IMR-90 (cell line): ENCODE data around the gene OR56B4. TPM values are rescaled to one million over a fixed set of nuclear protein-coding genes. Genes with fewer than 3 reads are reported as not detected.

Experiments used
- ATAC-seq: fragments of 200-7000 bp; cut with Tn5 transposase; 2 replicates; pipeline ENCODE4 v1.9.1; 2020; ENCODE audit warnings: low read depth, mild to moderate bottlenecking, moderate library complexity
- BruUV-seq: library from RNA; stranded (reverse); fragments of 400-500 nt; replicated peaks from 2 replicates; lab custom pipeline; 2021; lab: Mats Ljungman, UMichigan
- CTCF ChIA-PET: fragments of 300-600 bp; formaldehyde crosslinking; extraction: SDS; loops from one replicate; lab custom pipeline; 2021; ENCODE audit warnings: antibody characterized with exemption; lab: Yijun Ruan, JAX
- POLR2A ChIA-PET: fragments of 300-600 bp; sonication (Branson Sonifier 250); formaldehyde crosslinking; loops from one replicate; lab custom pipeline; 2022; ENCODE audit warnings: antibody characterized with exemption; ENCODE audit not compliant: unreplicated experiment; lab: Charles Lee
- DNase-seq: peaks from one replicate; pipeline ENCODE4 v3.0.0; 2013
- H2AFZ ChIP-seq: replicated peaks from 2 replicates; pipeline ENCODE3; 2013; ENCODE audit warnings: low read length, mild to moderate bottlenecking; ENCODE audit not compliant: poor library complexity
- H2AK5ac ChIP-seq: 2 replicates; pipeline ENCODE4 v1.6.1; 2013; ENCODE audit warnings: low read depth, low read length, inconsistent platforms
- H2AK9ac ChIP-seq: replicated peaks from 2 replicates; pipeline ENCODE3; 2013; ENCODE audit warnings: mild to moderate bottlenecking, low read depth, low read length, moderate library complexity; ENCODE audit not compliant: poor library complexity
- H2BK120ac ChIP-seq: 2 replicates; pipeline ENCODE4 v1.6.1; 2013; ENCODE audit warnings: low read depth, low read length, inconsistent platforms
- H2BK15ac ChIP-seq: 3 replicates; pipeline ENCODE4 v1.6.1; 2013; ENCODE audit warnings: low read depth, low read length, inconsistent platforms
- H2BK20ac ChIP-seq: 2 replicates; pipeline ENCODE4 v1.6.1; 2013; ENCODE audit warnings: low read depth, mild to moderate bottlenecking, inconsistent platforms, low read length, moderate library complexity
- H2BK5ac ChIP-seq: 2 replicates; pipeline ENCODE4 v1.6.1; 2013; ENCODE audit warnings: mild to moderate bottlenecking, low read depth, low read length, inconsistent platforms; ENCODE audit not compliant: poor library complexity, severe bottlenecking
- H3K14ac ChIP-seq: replicated peaks from 2 replicates; pipeline ENCODE4 v1.6.1; 2013; ENCODE audit warnings: low read depth, low read length, inconsistent platforms
- H3K18ac ChIP-seq: 2 replicates; pipeline ENCODE4 v1.6.1; 2013; ENCODE audit warnings: low read depth, low read length, control low read depth
- H3K23ac ChIP-seq: 2 replicates; pipeline ENCODE4 v1.6.1; 2013; ENCODE audit warnings: low read depth, low read length, inconsistent platforms
- H3K27ac ChIP-seq: 2 replicates; pipeline ENCODE4 v1.5.1; 2013; ENCODE audit warnings: mild to moderate bottlenecking, control low read depth, low read length; ENCODE audit not compliant: insufficient read depth
- H3K27me3 ChIP-seq: 2 replicates; pipeline ENCODE4 v1.6.1; 2013; ENCODE audit warnings: low read length; ENCODE audit not compliant: control insufficient read depth, insufficient read depth
- H3K36me3 ChIP-seq: 2 replicates; pipeline ENCODE4 v1.6.1; 2013; ENCODE audit warnings: low read length, mixed read lengths; ENCODE audit not compliant: control insufficient read depth, insufficient read depth
- H3K4ac ChIP-seq: 2 replicates; pipeline ENCODE4 v1.6.1; 2013; ENCODE audit warnings: low read depth, low read length, inconsistent platforms
- H3K4me1 ChIP-seq: 2 replicates; pipeline ENCODE4 v1.6.1; 2013; ENCODE audit warnings: low read length, mixed read lengths; ENCODE audit not compliant: control insufficient read depth, insufficient read depth
- H3K4me2 ChIP-seq: 2 replicates; pipeline ENCODE4 v1.6.1; 2013; ENCODE audit warnings: low read depth, mild to moderate bottlenecking, control low read depth, low read length, moderate library complexity
- H3K4me3 ChIP-seq: 2 replicates; pipeline ENCODE4 v1.5.1; 2013; ENCODE audit warnings: low read depth, mild to moderate bottlenecking, control low read depth, low read length, moderate library complexity; ENCODE audit not compliant: insufficient read depth
- H3K56ac ChIP-seq: 2 replicates; pipeline ENCODE4 v1.6.1; 2013; ENCODE audit warnings: low read length, inconsistent platforms; ENCODE audit not compliant: insufficient read depth; ENCODE audit errors: extremely low read depth
- H3K79me1 ChIP-seq, 2 experiments: 2 replicates each; pipeline ENCODE4 v1.6.1; 2013; ENCODE audit warnings: low read length in 2 of 2, inconsistent platforms in 1 of 2, low read depth in 1 of 2
- H3K9ac ChIP-seq: 2 replicates; pipeline ENCODE4 v1.6.1; 2013; ENCODE audit warnings: low read depth, low read length, control low read depth
- H3K9me1 ChIP-seq: 2 replicates; pipeline ENCODE4 v1.6.1; 2013; ENCODE audit warnings: low read length, inconsistent platforms; ENCODE audit not compliant: insufficient read depth
- H3K9me3 ChIP-seq: 2 replicates; pipeline ENCODE4 v1.6.1; 2013; ENCODE audit warnings: low read length; ENCODE audit not compliant: control insufficient read depth, insufficient read depth
- H4K20me1 ChIP-seq: 2 replicates; pipeline ENCODE4 v1.6.1; 2013; ENCODE audit warnings: low read length, inconsistent platforms; ENCODE audit not compliant: insufficient read depth
- H4K5ac ChIP-seq: 2 replicates; pipeline ENCODE4 v1.6.1; 2013; ENCODE audit warnings: mild to moderate bottlenecking, low read depth, low read length, control low read depth
- H4K8ac ChIP-seq, 2 experiments: 2 replicates each; pipeline ENCODE4 v1.6.1; 2013; ENCODE audit warnings: low read depth in 2 of 2, low read length in 2 of 2, control low read depth in 1 of 2, inconsistent platforms in 1 of 2
- H4K91ac ChIP-seq: 2 replicates; pipeline ENCODE4 v1.6.1; 2013; ENCODE audit warnings: low read depth, low read length, inconsistent platforms; ENCODE audit not compliant: insufficient read depth
- BHLHE40 ChIP-seq: fragments of 150-350 bp; IDR thresholded peaks from 2 replicates; pipeline ENCODE4 v1.6.1; 2016; ENCODE audit warnings: mild to moderate bottlenecking, low read depth, low read length
- RAD21 ChIP-seq: IDR thresholded peaks from 2 replicates; pipeline ENCODE4 v1.6.1; 2012; ENCODE audit warnings: low read length, improper control_type of control experiment
- WGBS, 2 experiments: methylation state at CpG; one replicate each; pipeline versions ENCODE4 v1.1.5 to v1.1.7; 2013; ENCODE audit warnings: missing lambda C conversion rate in 2 of 2; ENCODE audit not compliant: insufficient read length in 1 of 2; ENCODE audit errors: extremely low coverage in 2 of 2; 5-methylcytosine and 5-hydroxymethylcytosine counted together
- dilution Hi-C: fragments of 300-500 bp; cut with HindIII; formaldehyde crosslinking; loops from one replicate; pipeline ENCODE4 v1.14.3; 2018; ENCODE audit warnings: low sequenced_read_pairs; ENCODE audit not compliant: unreplicated experiment
- in situ Hi-C: fragments of 300-500 bp; cut with MboI; formaldehyde crosslinking; loops from 3 replicates; pipeline ENCODE4 v1.14.3; 2019; ENCODE audit warnings: low sequenced_read_pairs, inconsistent platforms, mixed read lengths
- intact Hi-C: fragments of 100-400 bp; cut with micrococcal nuclease; formaldehyde crosslinking; loops from 2 replicates; pipeline ENCODE4 v1.10.0; 2022
- polyA plus RNA-seq, 3 experiments: library from polyadenylated mRNA; depleted of rRNA; stranded (reverse); fragments of >200 nt; gene quantifications; 2 replicates each; pipeline ENCODE4 v1.2.3, GENCODE V29; 2012; ENCODE audit warnings: low replicate concordance in 1 of 3
- total RNA-seq: library from RNA; depleted of rRNA; stranded (reverse); fragments of >200 nt; gene quantifications from 2 replicates; pipeline ENCODE4 v1.2.3, GENCODE V29; 2012
- TF ChIP-seq, protein P1 (sequence below): fragments of 150-350 bp; IDR thresholded peaks from 2 replicates; pipeline ENCODE4 v1.6.1; 2017; ENCODE audit warnings: mild to moderate bottlenecking, antibody characterized with exemption, low read length, low read depth

Gene OR56B4
- total and polyA plus RNA-seq, 2 of the 4 experiments (the other 2 are of a cell fraction): not detected

DNA sequence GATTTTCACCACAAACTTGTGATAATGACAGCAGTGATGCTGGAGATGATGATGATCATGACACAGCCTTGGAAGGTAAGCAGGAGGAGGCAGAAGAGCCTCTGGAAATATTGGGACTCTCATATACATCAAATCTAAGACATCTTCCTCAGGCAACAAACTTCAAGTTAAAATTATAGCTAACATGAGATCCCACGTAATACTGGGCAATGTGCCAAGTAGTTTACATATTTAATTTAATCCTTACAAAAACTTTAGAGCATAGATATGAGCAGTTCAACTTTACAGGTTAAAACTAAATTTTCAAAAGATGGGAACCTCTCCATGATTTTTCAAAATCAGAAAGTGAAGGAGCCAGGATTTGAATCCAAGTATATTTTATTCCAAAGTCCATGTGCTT lies 43.6 kb downstream of the OR56B4 start:
- no peak for DNase-seq

More for the DNA sequence above, 43.6 kb downstream of the OR56B4 start:
- WGBS, 2 experiments: no CpG with 5 or more reads among the region's 1 CpG
- Histone ChIP-seq H2BK120ac (no peak overlapping the region), H3K23ac (no peak overlapping the region), H3K18ac (no peak overlapping the region), H3K27me3 (no peaks in the 10 kb centered on the region), H2BK20ac (no peak overlapping the region), H3K4me2 (no peak overlapping the region), H3K14ac (no peak overlapping the region), H3K4me1 (no peaks in the 10 kb centered on the region), H3K79me1 (no peaks in the 10 kb centered on the region), H2AK5ac (no peak overlapping the region), H3K9ac (no peak overlapping the region), H2BK15ac (no peak overlapping the region), H4K8ac (no peak overlapping the region), H4K20me1 (no peaks in the 10 kb centered on the region), H3K9me1 (no peaks in the 10 kb centered on the region), H4K5ac (no peak overlapping the region), H3K4ac (no peak overlapping the region), H2BK5ac (no peak overlapping the region), H2AFZ (no peak overlapping the region), H3K9me3 (no peaks in the 10 kb centered on the region), H3K36me3 (no peaks in the 10 kb centered on the region), H3K56ac (no peak overlapping the region), H2AK9ac (no peak overlapping the region), H4K91ac (no peak overlapping the region), H3K27ac (no peak overlapping the region), H3K4me3 (no peak overlapping the region)
- ChIA-PET POLR2A (no interaction called here), CTCF (no interaction called here)
- dilution Hi-C loops (no loop called here), intact Hi-C loops (no loop called here), in situ Hi-C loops (no loop called here)
- ATAC-seq: no peak
- no TSS peak for BruUV-seq
- TF ChIP-seq BHLHE40 (no peak), RAD21 (no peak)
- TF ChIP-seq, protein P1, sequence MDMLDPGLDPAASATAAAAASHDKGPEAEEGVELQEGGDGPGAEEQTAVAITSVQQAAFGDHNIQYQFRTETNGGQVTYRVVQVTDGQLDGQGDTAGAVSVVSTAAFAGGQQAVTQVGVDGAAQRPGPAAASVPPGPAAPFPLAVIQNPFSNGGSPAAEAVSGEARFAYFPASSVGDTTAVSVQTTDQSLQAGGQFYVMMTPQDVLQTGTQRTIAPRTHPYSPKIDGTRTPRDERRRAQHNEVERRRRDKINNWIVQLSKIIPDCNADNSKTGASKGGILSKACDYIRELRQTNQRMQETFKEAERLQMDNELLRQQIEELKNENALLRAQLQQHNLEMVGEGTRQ: no peak
